HepG2 (cell line): Measurements from ENCODE around the gene ANXA2. TPM values are rescaled to one million over a fixed set of nuclear protein-coding genes. Genes with fewer than 3 reads are reported as not detected.

Source experiments
- GABPB1 ChIP-seq: IDR thresholded peaks from 2 replicates; pipeline ENCODE4 v1.6.1; 2016; ENCODE audit warnings: mild to moderate bottlenecking, missing genetic modification reagents, moderate library complexity, missing compliant biosample characterization
- NRL ChIP-seq: sonication (generic); formaldehyde crosslinking; IDR thresholded peaks from 2 replicates; pipeline ENCODE4 v1.5.0; 2020; ENCODE audit warnings: missing genetic modification reagents, mild to moderate bottlenecking, moderate library complexity, borderline replicate concordance
- PBX3 ChIP-seq: sonication (generic); formaldehyde crosslinking; IDR thresholded peaks from 2 replicates; pipeline ENCODE4 v1.8.1; 2023; ENCODE audit warnings: missing genetic modification reagents, inconsistent platforms, borderline replicate concordance
- POLR2A ChIP-seq, 2 experiments: IDR thresholded peaks; 2 replicates each; pipeline ENCODE4 v1.6.1; 2011; ENCODE audit warnings: low read depth in 2 of 2, low read length in 2 of 2, mild to moderate bottlenecking in 1 of 2, moderate library complexity in 1 of 2; ENCODE audit not compliant: insufficient read depth in 1 of 2
- SAFB2 ChIP-seq: sonication (generic); formaldehyde crosslinking; IDR thresholded peaks from 2 replicates; pipeline ENCODE4 v1.5.1; 2020; ENCODE audit warnings: missing genetic modification reagents, low read depth, mild to moderate bottlenecking, borderline replicate concordance
- ZFP37 ChIP-seq: sonication (generic); formaldehyde crosslinking; IDR thresholded peaks from 2 replicates; pipeline ENCODE4 v1.4.0; 2020; ENCODE audit warnings: missing genetic modification reagents, borderline replicate concordance
- ZNF607 ChIP-seq: sonication (generic); formaldehyde crosslinking; IDR thresholded peaks from 2 replicates; pipeline ENCODE4 v1.5.1; 2020; ENCODE audit warnings: missing genetic modification reagents, mild to moderate bottlenecking, borderline replicate concordance
- ZSCAN21 ChIP-seq: sonication (generic); formaldehyde crosslinking; IDR thresholded peaks from 2 replicates; pipeline ENCODE4 v1.8.0; 2022; ENCODE audit warnings: mild to moderate bottlenecking, missing genetic modification reagents, moderate library complexity, borderline replicate concordance
- ZSCAN31 ChIP-seq: sonication (generic); formaldehyde crosslinking; IDR thresholded peaks from 2 replicates; pipeline ENCODE4 v1.5.0; 2020; ENCODE audit warnings: low read depth, mild to moderate bottlenecking, missing genetic modification reagents
- polyA plus RNA-seq, 8 experiments: library from polyadenylated mRNA; depleted of rRNA in 3 of 8; stranded (reverse) in 7 of 8; unstranded in 1 of 8; fragments of >200 nt; fragmentation: Illumina TruSeq in 4 of 8; extraction: Trizol in 4 of 8; gene quantifications; 2 replicates each; pipeline versions ENCODE4 v1.2.1 to v1.2.3, GENCODE V29; 2011 to 2016; ENCODE audit warnings: low read depth in 4 of 8, missing spikeins in 1 of 8, mixed read lengths in 1 of 8; ENCODE audit not compliant: insufficient read depth in 1 of 8
- total RNA-seq, 5 experiments: library from RNA; depleted of rRNA; stranded (reverse); fragments of >200 nt; fragmentation: Illumina TruSeq; extraction: Trizol; gene quantifications; 2 replicates each; pipeline ENCODE4 v1.2.3, GENCODE V29; 2016; ENCODE audit warnings: low read depth in 1 of 5
- TF ChIP-seq, protein P1 (sequence below): sonication (generic); formaldehyde crosslinking; conservative IDR thresholded peaks from 2 replicates; pipeline ENCODE4 v1.4.0; 2020; ENCODE audit warnings: missing genetic modification reagents
- TF ChIP-seq, protein P2 (sequence below): sonication (generic); formaldehyde crosslinking; IDR thresholded peaks from 2 replicates; pipeline ENCODE4 v1.4.0; 2020; ENCODE audit warnings: missing genetic modification reagents, borderline replicate concordance
- TF ChIP-seq, protein P3 (sequence below): sonication (generic); formaldehyde crosslinking; IDR thresholded peaks from 2 replicates; pipeline ENCODE4 v1.9.0; 2021; ENCODE audit warnings: mild to moderate bottlenecking, missing genetic modification reagents

The ANXA2 gene
- total and polyA plus RNA-seq, 2 of the 13 experiments (the other 11 are each of a cell fraction or from before 2014, with no cell fraction given): 196 to 613 TPM

GRCh38 chr15:60390871-60391501, 6.8 kb downstream of the ANXA2 start (continued):
- TF ChIP-seq, protein P1, sequence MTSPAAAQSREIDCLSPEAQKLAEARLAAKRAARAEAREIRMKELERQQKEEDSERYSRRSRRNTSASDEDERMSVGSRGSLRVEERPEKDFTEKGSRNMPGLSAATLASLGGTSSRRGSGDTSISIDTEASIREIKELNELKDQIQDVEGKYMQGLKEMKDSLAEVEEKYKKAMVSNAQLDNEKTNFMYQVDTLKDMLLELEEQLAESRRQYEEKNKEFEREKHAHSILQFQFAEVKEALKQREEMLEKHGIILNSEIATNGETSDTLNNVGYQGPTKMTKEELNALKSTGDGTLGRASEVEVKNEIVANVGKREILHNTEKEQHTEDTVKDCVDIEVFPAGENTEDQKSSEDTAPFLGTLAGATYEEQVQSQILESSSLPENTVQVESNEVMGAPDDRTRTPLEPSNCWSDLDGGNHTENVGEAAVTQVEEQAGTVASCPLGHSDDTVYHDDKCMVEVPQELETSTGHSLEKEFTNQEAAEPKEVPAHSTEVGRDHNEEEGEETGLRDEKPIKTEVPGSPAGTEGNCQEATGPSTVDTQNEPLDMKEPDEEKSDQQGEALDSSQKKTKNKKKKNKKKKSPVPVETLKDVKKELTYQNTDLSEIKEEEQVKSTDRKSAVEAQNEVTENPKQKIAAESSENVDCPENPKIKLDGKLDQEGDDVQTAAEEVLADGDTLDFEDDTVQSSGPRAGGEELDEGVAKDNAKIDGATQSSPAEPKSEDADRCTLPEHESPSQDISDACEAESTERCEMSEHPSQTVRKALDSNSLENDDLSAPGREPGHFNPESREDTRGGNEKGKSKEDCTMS (CRISPR knock-in tag): no peak
- TF ChIP-seq SAFB2 (CRISPR knock-in tag) (no peak), ZSCAN21 (CRISPR knock-in tag) (no peak), ZFP37 (CRISPR knock-in tag) (no peak), NRL (CRISPR knock-in tag) (no peak), PBX3 (no peak), POLR2A (IDR thresholded peaks at IDR 0.05; ENCODE audit: insufficient read depth in 1 of 2, low read depth in 2 of 2, low read length in 2 of 2) (peak in 1 of 2 experiments; percentile 65; a peak in 2 of 4 replicates), ZSCAN31 (CRISPR knock-in tag) (no peak), ZNF607 (CRISPR knock-in tag) (0 out of 2 replicates have a peak, but pooled peaks have one; percentile 33), GABPB1 (CRISPR knock-in tag) (no peak)
- TF ChIP-seq, protein P2, sequence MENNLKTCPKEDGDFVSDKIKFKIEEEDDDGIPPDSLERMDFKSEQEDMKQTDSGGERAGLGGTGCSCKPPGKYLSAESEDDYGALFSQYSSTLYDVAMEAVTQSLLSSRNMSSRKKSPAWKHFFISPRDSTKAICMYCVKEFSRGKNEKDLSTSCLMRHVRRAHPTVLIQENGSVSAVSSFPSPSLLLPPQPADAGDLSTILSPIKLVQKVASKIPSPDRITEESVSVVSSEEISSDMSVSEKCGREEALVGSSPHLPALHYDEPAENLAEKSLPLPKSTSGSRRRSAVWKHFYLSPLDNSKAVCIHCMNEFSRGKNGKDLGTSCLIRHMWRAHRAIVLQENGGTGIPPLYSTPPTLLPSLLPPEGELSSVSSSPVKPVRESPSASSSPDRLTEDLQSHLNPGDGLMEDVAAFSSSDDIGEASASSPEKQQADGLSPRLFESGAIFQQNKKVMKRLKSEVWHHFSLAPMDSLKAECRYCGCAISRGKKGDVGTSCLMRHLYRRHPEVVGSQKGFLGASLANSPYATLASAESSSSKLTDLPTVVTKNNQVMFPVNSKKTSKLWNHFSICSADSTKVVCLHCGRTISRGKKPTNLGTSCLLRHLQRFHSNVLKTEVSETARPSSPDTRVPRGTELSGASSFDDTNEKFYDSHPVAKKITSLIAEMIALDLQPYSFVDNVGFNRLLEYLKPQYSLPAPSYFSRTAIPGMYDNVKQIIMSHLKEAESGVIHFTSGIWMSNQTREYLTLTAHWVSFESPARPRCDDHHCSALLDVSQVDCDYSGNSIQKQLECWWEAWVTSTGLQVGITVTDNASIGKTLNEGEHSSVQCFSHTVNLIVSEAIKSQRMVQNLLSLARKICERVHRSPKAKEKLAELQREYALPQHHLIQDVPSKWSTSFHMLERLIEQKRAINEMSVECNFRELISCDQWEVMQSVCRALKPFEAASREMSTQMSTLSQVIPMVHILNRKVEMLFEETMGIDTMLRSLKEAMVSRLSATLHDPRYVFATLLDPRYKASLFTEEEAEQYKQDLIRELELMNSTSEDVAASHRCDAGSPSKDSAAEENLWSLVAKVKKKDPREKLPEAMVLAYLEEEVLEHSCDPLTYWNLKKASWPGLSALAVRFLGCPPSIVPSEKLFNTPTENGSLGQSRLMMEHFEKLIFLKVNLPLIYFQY (CRISPR knock-in tag): no peak
- TF ChIP-seq, protein P3, sequence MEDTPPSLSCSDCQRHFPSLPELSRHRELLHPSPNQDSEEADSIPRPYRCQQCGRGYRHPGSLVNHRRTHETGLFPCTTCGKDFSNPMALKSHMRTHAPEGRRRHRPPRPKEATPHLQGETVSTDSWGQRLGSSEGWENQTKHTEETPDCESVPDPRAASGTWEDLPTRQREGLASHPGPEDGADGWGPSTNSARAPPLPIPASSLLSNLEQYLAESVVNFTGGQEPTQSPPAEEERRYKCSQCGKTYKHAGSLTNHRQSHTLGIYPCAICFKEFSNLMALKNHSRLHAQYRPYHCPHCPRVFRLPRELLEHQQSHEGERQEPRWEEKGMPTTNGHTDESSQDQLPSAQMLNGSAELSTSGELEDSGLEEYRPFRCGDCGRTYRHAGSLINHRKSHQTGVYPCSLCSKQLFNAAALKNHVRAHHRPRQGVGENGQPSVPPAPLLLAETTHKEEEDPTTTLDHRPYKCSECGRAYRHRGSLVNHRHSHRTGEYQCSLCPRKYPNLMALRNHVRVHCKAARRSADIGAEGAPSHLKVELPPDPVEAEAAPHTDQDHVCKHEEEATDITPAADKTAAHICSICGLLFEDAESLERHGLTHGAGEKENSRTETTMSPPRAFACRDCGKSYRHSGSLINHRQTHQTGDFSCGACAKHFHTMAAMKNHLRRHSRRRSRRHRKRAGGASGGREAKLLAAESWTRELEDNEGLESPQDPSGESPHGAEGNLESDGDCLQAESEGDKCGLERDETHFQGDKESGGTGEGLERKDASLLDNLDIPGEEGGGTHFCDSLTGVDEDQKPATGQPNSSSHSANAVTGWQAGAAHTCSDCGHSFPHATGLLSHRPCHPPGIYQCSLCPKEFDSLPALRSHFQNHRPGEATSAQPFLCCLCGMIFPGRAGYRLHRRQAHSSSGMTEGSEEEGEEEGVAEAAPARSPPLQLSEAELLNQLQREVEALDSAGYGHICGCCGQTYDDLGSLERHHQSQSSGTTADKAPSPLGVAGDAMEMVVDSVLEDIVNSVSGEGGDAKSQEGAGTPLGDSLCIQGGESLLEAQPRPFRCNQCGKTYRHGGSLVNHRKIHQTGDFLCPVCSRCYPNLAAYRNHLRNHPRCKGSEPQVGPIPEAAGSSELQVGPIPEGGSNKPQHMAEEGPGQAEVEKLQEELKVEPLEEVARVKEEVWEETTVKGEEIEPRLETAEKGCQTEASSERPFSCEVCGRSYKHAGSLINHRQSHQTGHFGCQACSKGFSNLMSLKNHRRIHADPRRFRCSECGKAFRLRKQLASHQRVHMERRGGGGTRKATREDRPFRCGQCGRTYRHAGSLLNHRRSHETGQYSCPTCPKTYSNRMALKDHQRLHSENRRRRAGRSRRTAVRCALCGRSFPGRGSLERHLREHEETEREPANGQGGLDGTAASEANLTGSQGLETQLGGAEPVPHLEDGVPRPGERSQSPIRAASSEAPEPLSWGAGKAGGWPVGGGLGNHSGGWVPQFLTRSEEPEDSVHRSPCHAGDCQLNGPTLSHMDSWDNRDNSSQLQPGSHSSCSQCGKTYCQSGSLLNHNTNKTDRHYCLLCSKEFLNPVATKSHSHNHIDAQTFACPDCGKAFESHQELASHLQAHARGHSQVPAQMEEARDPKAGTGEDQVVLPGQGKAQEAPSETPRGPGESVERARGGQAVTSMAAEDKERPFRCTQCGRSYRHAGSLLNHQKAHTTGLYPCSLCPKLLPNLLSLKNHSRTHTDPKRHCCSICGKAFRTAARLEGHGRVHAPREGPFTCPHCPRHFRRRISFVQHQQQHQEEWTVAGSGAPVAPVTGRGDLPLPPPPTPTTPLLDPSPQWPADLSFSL (CRISPR knock-in tag): no peak
